ENCODE measurements around the gene TAGLN.
A peak's percentile ranks its signal among the peaks of the same experiment; 100 is the strongest.

The TAGLN gene

GRCh38 chr11:117214404-117215110 is 15.4 kb downstream of the TAGLN start:
- no peak for DNase-seq (ENCODE audit: low read depth)

- no peak for DNase-seq (ENCODE audit: low read depth)
Measured at GRCh38 chr11:117217141-117218084, 18.2 kb downstream of the TAGLN start.

GRCh38 chr11:117218133-117218915 is 19.2 kb downstream of the TAGLN start:
- DNase-seq (ENCODE audit: low read depth), result no peak

- no peak for DNase-seq (ENCODE audit: low read depth)
Measured at GRCh38 chr11:117219001-117219400, 19.8 kb downstream of the TAGLN start.

- DNase-seq (ENCODE audit: low read depth), result no peak
Measured at GRCh38 chr11:117219455-117219854, 20.3 kb downstream of the TAGLN start.

- DNase-seq (ENCODE audit: low read depth), result no peak
Measured at GRCh38 chr11:117219995-117220394, 20.8 kb downstream of the TAGLN start.

- no peak for DNase-seq (ENCODE audit: low read depth)
Measured at GRCh38 chr11:117220568-117220967, 21.4 kb downstream of the TAGLN start.

- peak; percentile 84 for DNase-seq (ENCODE audit: low read depth)
Measured at GRCh38 chr11:117220999-117221774, 22.0 kb downstream of the TAGLN start.

- DNase-seq (ENCODE audit: low read depth), result peak; percentile 90
Measured at GRCh38 chr11:117221775-117222517, 22.8 kb downstream of the TAGLN start.

- no peak for DNase-seq (ENCODE audit: low read depth)
Measured at GRCh38 chr11:117222991-117223740, 24.0 kb downstream of the TAGLN start.

- DNase-seq (ENCODE audit: low read depth), result no peak
Measured at GRCh38 chr11:117223741-117224689, 24.8 kb downstream of the TAGLN start.

GRCh38 chr11:117225553-117226170 is 26.5 kb downstream of the TAGLN start:
- no peak for DNase-seq (ENCODE audit: low read depth)

GRCh38 chr11:117226388-117227385 is 27.5 kb downstream of the TAGLN start:
- DNase-seq (ENCODE audit: low read depth), result peak; percentile 70

GRCh38 chr11:117228091-117228490 is 28.9 kb downstream of the TAGLN start:
- DNase-seq (ENCODE audit: low read depth), result no peak

- DNase-seq (ENCODE audit: low read depth), result no peak
Measured at GRCh38 chr11:117229411-117229810, 30.2 kb downstream of the TAGLN start.

- no peak for DNase-seq (ENCODE audit: low read depth)
Measured at GRCh38 chr11:117229931-117230285, 30.7 kb downstream of the TAGLN start.

- DNase-seq (ENCODE audit: low read depth), result no peak
Measured at GRCh38 chr11:117230286-117230961, 31.3 kb downstream of the TAGLN start.
